ENCODE measurements around the gene GJA10.
"Not testable (repeated sequence)": the region's sequence is repeated elsewhere in the genome, so short reads cannot be mapped to it uniquely, and the experiment has no call there.

GJA10 gene

DNA sequence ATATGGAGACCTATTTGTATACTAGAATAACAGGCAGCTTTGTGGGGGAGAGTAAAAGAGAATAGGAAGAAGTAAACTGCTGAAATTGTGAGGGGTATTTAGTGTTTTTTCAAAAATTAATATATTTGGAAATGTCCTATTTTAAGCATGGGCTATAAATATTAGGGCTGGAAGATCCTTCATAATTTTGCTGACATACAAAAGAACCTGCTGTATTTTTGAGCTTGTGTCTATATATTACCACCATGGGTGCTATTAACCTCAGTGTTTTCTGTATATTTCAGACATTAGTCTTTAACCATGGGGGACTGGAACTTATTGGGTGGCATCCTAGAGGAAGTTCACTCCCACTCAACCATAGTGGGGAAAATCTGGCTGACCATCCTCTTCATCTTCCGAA is at the start of gene GJA10:
TSS of gene GJA10 (plus strand) at position 301 of the 400 bp plus-strand sequence. CDS start at position 301, 0 bp downstream.
- no peak for DNase-seq (ENCODE audit: low read depth)

DNA sequence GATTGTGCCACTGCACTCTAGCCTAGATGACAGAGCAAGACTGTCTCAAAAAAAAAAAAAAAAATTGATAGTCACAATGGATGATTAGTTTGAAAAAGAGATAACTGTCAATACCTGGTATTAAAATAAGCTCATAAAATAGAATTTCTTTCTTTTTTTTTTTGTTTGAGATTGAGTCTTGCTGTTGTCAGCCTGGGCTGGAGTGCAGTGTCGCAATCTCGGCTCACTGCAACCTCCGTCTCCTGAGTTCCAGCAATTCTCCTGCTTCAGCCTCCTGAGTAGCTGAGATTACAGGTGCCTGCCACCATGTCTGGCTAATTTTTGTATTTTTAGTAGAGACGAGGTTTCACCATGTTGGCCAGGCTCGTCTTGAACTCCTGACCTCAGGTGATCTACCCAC is 46.8 kb upstream of the GJA10 start:
- not testable (repeated sequence) for DNase-seq (ENCODE audit: low read depth)

DNA sequence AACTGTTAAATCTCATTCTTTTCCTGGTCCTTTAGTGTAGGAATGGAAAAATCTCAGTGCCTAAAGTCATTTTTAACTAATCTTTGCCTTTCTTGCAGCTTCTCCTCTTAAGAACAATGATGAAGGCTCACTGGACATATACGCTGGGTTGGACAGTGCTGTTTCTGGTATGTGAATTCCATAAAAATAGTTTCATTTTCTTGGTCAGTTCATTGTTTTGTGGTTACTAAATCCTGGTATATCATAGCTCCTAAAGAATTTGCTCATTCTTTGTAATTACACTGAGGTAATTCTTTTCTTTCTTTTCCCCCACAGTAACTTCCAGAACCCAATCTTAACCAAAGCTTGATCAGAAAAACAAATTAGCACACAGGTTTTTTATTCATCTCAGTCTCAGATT is 41.2 kb upstream of the GJA10 start:
- no peak for DNase-seq (ENCODE audit: low read depth)

DNA sequence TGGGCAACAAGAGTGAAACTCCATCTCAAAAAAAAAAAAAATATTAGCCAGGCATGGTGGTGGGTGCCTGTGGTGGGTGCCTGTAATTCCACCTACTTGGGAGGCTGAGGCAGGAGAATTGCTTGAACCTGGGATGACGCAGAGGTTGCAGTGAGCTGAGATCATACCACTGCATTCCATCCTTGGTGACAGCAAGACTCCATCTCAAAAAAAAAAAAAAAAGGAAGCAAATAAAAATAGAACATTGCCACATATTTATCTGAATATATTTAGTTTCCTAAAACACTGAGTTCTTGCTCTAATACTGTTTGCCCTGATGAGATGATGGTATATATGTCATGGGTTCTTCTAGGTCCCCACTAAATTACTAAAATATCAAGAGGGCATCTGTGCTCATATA is 36.2 kb upstream of the GJA10 start:
- no peak for DNase-seq (ENCODE audit: low read depth)

DNA sequence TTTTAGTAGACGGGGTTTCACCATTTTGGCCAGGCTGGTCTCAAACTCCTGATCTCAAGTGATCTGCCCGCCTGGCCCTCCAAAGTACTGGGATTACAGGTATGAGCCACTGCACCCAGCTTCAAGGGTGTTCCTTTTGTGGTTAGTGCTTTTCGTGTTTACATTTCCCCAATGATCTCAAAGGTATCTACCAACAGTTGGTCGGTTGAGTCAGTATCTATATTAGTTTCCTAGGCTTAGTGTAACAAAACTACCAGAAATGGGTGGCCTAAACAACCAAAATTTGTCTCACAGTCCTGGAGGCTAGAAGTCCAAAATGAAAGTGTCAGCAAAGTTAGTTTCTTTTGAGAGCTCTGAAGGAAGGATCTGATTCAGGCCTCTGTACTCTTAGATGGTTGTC is 34.5 kb upstream of the GJA10 start:
- DNase-seq (ENCODE audit: low read depth): no peak

DNA sequence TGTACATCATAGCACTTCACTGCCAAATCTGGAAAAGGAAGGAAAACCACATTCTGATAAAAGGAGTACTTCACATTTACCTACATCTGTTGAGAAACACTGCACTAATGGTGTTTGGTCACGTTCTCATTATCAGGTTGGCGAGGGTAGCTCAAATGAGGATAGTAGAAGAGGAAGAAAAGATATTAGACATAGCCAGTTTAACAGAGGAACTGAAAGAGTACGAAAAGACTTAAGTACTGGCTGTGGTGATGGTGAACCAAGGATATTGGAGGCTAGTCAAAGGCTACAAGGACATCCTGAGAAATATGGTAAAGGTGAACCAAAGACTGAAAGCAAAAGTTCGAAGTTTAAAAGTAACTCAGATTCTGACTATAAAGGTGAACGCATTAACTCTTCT is 32.0 kb upstream of the GJA10 start:
- DNase-seq (ENCODE audit: low read depth): no peak

DNA sequence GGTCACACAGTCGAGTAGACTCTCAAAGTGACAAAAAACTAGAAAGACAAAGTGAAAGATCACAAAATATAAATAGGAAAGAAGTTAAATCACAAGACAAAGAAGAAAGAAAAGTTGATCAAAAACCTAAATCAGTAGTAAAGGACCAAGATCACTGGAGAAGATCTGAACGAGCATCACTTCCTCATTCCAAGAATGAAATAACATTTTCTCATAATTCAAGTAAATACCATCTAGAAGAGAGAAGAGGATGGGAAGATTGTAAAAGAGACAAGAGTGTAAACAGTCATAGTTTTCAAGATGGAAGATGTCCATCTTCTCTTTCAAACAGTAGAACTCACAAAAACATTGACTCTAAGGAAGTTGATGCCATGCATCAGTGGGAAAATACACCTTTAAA is 31.6 kb upstream of the GJA10 start:
- DNase-seq (ENCODE audit: low read depth): no peak

DNA sequence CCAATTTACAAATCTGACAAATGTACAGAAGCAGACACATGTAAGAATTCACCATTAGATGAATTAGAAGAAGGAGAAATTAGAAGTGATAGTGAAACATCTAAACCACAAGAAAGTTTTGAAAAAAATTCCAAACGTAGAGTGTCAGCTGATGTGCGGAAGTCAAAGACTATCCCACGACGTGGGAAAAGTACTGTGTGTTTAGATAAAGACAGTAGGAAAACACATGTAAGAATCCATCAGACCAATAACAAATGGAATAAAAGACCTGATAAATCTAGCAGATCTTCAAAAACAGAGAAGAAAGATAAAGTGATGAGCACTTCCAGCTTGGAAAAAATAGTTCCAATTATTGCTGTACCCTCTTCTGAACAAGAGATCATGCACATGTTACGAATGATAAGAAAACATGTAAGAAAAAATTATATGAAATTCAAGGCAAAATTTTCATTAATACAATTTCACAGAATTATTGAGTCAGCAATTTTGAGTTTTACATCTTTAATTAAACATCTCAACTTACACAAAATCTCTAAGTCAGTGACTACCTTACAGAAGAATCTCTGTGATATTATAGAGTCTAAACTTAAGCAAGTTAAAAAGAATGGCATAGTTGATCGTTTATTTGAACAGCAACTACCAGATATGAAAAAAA is 28.1 kb upstream of the GJA10 start:
- DNase-seq (ENCODE audit: low read depth): no peak

DNA sequence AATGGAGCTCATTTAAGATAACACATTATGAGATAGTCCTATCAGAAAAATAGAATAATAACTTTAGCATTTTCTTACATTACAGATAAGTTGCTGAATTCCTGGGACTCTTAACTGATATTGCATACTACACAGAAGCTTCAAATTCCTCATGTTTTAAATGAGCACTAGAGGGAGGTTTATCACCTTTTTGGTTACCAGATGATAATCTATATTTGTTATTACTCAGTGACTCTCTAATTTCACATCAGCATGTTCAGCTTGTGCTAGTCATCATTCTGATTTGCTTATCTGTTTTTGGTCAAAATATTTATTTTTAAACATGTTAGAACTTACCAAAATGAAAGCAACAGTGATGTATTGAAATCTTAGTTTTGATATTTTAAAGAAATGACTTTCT is 20.5 kb upstream of the GJA10 start:
- no peak for DNase-seq (ENCODE audit: low read depth)

DNA sequence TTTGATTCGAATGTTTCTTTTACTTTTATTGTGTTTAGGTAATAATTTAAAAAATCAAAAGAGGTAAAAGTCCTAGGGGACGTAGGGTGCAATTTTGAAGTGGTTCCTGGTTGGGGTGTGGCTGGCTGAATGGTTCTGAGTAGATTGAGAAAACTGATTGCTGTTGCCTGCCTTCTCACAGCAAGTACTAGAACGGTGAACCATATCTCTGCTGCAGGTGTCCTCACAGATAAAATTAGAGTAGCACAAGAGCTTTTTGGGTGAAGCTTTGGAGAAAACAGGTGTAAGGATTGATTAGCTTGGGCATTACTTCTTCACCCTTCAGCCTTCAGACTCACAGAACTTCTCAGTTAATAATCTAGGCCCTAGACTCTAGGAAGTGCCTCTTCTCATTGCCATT is 19.8 kb upstream of the GJA10 start:
- DNase-seq (ENCODE audit: low read depth): no peak

DNA sequence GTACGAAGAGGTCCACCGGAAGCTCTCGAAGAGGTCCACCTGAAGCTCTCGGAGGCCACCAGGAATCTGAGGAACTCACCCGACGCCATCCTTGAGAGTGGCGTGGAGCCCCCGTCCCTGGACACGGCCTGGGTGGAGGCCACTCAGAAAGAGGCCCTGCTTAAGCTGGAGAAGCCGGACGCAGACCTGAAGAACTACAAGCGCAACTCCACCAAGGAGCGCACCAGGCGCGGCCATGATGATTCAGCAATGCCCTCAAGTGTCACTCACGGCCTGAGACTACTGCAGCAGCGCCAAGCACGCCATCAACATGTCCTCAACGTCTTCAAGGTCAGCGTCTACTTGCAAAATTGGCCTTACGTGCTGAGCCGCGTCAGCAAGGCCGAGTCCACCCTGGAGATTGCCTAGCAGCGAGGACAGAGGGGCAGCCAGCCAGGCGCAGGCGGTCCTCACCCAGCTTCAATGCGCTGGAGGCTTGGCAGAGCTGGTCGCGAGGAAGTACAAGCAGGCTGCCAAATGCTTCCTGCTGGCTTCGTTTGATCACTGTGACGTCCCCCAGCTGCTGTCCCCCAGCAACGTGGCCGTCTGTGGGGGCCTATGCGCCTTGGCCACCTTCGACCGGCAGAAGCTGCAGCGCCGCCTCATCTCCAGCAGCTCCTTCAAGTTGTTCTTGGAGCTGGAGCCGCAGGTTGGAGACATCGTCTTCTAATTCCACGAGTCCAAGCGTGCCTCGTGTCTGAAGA is 7.7 kb upstream of the GJA10 start:
- DNase-seq (ENCODE audit: low read depth): no peak

DNA sequence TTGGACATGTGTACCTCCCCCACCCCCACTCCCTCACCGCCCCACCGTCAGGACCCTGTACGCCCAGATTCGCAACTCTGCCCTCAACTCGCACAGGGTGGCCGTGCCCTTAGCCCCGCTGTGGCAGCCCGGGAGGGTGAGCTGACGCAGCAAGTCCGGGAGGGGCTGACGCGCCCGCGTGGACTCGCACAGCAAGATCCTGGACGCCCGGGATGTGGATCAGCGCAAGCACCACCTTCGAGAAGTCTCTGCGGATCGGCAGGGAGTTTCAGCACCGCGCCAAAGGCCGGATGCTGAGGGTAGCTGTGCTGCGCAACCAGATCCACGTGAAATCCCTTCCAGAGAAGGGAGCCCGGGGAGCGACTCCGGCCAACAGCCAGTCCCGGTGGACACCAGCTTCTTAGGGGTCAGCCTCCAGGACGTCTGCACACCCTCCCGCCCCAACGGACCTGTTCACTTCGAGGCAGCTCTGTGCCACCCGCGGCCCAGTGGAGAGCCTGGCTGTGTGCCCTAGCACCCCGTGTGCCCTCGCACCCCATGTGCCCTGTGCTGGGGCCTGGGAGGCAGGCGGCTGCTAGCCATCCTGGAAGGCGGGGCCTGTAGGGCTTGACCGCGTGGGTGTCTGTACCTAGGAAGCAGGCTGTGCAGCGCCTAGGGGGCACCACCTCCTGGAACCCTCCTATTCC is 6.7 kb upstream of the GJA10 start:
- no peak for DNase-seq (ENCODE audit: low read depth)

DNA sequence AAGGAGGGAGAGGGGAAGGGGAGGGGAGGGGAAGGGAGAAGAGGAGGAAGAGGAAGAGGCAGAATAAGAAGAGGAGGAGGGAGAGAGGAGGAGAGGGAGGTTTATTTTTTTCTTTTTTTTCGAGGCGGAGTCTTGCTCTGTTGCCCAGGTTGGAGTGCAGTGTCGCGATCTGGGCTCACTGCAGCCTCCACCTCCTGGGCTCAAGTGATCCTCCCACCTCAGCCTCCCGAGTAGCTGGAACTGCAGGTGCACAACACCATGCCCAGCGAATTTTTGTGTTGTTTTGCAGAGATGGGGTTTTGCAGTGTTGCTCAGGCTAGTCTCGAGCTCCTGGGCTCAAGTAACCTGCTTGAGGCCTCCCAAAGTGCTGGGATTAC is 6.1 kb upstream of the GJA10 start:
- no peak for DNase-seq (ENCODE audit: low read depth)

DNA sequence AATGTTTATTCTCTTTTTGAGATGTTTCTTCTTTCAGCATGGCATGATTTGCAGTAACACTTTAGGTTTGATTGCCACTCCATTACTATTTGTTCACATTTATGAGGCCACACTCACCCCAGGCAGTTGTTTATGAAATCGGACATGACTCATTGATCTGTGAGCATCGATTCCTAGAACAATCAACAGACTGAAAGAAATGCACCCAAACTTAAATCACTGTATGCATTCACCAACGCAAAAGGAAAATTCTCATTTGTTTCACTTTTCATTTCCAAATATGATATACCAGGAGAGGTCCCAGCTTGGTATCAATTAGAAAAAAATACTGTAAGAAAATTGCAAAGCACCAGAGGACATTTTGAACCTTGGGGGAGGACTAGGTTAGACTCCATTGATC is 5.4 kb upstream of the GJA10 start:
- DNase-seq (ENCODE audit: low read depth): no peak

DNA sequence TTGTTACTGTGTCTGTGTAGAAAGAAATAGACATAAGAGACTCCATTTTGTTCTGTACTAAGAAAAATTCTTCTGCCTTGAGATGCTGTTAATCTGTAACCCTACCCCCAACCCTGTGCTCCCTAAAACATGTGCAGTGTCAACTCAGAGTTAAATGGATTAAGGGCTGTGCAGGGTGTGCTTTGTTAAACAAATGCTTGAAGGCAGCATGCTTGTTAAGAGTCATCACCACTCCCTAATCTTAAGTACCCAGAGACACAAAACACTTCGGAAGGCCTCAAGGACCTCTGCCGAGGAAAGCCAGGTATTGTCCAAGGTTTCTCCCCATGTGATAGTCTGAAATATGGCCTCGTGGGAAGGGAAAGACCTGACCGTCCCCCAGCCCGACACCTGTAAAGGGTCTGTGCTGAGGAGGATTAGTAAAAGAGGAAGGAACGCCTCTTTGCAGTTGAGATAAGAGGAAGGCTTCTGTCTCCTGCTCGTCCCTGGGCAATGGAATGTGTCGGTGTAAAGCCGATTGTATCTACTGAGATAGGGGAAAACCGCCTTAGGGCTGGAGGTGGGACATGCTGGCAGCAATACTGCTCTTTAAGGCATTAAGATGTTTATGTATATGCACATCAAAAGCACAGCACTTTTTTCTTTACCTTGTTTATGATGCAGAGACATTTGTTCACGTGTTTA is 3.3 kb upstream of the GJA10 start:
- not testable (repeated sequence) for DNase-seq (ENCODE audit: low read depth)

DNA sequence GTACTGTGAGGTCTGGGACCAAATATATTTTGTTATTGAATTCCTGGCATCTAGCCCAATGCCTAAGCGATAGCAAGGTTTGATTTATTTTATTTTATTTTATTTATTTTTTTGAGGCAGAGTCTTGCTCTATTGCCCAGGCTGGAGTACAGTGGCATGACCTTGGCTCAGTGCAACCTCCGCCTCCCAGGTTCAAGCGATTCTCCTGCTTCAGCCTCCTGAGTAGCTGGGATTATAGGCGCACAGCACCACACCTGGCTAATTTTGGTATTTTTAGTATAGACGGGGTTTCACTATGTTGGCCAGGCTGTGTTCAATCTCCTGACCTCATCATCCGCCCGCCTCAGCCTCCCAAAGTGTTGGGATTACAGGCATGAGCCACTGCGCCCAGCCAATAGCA is 1.7 kb upstream of the GJA10 start:
- DNase-seq (ENCODE audit: low read depth): not testable (repeated sequence)

DNA sequence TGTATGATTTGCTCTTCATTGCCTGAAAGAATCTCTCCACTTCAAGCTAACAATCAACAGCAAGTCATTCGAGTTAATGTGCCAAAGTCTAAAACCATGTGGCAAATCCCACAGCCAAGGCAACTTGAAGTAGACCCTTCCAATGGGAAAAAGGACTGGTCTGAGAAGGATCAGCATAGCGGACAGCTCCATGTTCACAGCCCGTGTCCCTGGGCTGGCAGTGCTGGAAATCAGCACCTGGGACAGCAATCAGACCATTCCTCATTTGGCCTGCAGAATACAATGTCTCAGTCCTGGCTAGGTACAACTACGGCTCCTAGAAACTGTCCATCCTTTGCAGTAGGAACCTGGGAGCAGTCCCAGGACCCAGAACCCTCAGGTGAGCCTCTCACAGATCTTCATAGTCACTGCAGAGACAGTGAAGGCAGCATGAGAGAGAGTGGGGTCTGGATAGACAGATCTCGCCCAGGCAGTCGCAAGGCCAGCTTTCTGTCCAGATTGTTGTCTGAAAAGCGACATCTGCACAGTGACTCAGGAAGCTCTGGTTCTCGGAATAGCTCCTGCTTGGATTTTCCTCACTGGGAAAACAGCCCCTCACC is 1.1 kb downstream of the GJA10 start:
- DNase-seq (ENCODE audit: low read depth): no peak

DNA sequence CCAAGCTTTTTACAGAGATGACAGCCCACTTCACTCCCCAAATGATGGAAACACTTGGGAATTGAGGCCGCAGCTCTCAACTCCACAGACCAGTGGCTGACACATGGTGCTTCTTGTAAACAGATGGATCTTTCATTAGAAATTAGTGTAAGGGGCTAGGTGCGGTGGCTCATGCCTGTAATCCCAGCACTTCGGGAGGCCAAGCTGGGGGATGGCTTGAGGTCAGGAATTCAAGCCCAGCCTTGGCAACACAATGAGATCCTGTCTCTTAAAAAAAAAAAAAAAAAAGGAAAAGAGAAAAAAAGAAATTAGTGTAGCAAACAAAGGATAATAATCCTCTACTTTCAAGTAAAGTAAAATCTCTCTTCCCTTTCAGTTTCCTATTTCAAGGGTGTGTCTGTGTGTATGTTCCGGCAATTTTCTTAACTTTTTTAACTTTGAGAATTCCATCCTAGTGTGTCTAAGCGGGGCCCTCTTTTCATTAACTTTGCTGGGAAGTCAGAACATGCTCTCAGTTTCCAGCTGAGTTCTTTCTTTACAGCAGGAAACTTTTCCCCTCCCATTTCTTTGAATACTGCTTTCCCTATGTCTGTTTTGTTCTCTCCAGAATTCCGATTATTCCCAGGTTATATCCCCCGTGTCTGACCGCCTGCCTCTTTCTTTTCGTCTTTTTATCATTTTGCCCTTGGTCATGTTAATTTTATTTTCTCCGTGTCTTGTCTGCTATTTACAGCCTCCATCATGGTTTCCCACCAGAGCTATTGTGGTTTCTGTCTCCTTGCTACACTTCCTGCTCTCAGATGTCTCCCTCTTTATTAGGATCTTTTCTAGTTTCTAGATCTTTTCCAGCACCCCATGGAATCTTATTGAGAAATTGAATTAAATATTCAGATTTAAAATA is 16.0 kb downstream of the GJA10 start:
- DNase-seq (ENCODE audit: low read depth): not testable (repeated sequence)

DNA sequence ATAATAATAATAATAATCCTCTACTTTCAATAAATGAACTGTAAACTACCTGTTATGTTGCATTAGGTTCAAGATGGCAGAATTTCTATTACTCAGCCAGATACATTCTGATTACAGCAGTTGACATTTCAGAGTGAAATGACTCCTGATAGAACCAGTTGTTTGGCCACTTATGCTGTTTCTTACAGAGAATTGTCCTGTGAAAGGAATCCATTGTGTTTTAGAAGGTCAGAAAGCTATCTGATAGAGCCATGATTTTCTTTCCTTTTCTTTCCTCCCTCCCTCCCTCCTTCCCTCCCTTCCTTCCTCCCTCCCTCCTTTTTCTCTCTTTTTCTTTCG is 16.6 kb downstream of the GJA10 start:
- DNase-seq (ENCODE audit: low read depth): no peak

DNA sequence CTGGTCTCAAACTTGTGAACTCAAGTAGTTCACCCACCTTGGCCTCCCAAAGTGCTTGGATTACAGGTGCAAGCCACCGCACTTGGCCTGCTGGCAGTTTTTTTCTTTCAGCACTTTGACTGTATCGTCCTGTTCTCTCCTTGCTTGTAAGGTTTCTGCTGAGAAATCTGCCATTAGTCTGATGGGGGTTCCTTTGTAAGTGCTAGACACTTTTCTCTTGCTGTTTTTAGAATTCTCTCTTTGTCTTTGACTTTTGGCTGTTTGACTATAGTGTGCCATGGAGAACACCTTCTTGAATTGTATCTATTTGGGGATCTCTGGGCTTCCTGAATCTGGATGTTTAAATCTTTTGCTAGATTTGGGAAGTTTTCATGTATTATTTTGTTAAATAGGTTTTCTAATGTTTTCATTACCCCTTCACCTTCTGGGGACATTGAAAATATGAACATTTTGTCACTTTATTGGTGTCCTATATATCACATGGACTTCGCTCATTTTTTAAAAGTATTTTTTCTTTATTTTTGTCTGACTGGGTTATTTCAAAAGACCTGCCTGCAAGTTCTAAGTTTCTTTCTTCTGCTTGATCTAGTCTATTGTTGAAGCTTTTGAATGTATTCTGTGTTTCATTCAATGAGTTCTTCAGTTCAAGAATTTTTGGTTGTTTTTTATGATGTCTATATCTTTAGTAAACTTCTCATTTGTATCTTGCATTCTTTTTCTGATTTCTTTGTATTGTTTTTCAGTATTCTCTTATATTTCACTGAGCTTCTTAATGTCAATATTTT is 22.1 kb downstream of the GJA10 start:
- DNase-seq (ENCODE audit: low read depth): no peak

DNA sequence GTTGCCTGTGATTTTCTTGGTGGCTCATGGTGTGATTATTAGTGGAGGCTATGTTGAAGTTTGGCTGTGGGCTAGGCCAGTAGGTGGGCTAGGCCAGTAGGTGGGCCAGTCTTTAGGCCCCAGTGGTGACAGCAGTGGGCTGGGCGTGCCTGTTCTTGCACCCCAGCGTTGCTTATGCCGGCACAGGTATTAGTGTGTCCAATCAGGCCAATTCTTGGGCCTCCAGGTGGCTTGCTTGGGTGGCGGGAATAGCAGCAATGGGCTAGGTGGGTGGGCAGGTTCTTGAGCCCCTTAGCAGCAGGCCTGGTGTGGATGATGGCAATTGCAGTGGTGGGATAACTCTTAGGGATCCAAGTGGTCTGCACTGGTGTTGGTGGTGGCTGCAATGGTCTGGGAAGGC is 22.9 kb downstream of the GJA10 start:
- no peak for DNase-seq (ENCODE audit: low read depth)
